ENCODE results near the gene SLC44A4. TPM values are rescaled to one million over a fixed set of nuclear protein-coding genes. Genes with fewer than 3 reads are reported as not detected.

SLC44A4 gene
- total and polyA plus RNA-seq, 9 of the 15 experiments (the other 6 are each of a cell fraction or from before 2014, with no cell fraction given): 7.9 to 18.6 (median 11.2) TPM

GRCh38 chr6:31827286-31828079, 51.3 kb downstream of the SLC44A4 start, which contains the start of gene HSPA1B (continued):
- peak; percentile 29; the same call in 1 of the 2 replicates for TF ChIP-seq ZBTB49 (CRISPR knock-in tag; IDR thresholded peaks at IDR 0.05; ENCODE audit: borderline replicate concordance)
- TF ChIP-seq ZBTB8A (IDR thresholded peaks at IDR 0.05; ENCODE audit: partially characterized antibody): no peak
- no peak for TF ChIP-seq CSDE1 (IDR thresholded peaks at IDR 0.05)
- no peak for TF ChIP-seq ZFP30 (CRISPR knock-in tag; IDR thresholded peaks at IDR 0.05; ENCODE audit: borderline replicate concordance)
- peak; percentile 89 for TF ChIP-seq ZNF165 (CRISPR knock-in tag; IDR thresholded peaks at IDR 0.05; ENCODE audit: borderline replicate concordance)
- no peak; the same call in 1 of the 2 replicates for TF ChIP-seq ZNF263 (CRISPR knock-in tag; IDR thresholded peaks at IDR 0.05; ENCODE audit: borderline replicate concordance)
- TF ChIP-seq ZNF280B (CRISPR knock-in tag; IDR thresholded peaks at IDR 0.05): no peak
- TF ChIP-seq MED1 (CRISPR knock-in tag; IDR thresholded peaks at IDR 0.05; ENCODE audit: borderline replicate concordance): no peak
- TF ChIP-seq ZNF695 (CRISPR knock-in tag; IDR thresholded peaks at IDR 0.05): peak; percentile 73; the same call in 1 of the 2 replicates
- TF ChIP-seq DPF2 (IDR thresholded peaks at IDR 0.05): no peak
- no peak for TF ChIP-seq ZNF584 (CRISPR knock-in tag; IDR thresholded peaks at IDR 0.05; ENCODE audit: low read depth)
- no peak for TF ChIP-seq TCF7L2 (IDR thresholded peaks at IDR 0.05; ENCODE audit: low read depth, low read length)
- TF ChIP-seq ZBTB43 (CRISPR knock-in tag; IDR thresholded peaks at IDR 0.05): peak; percentile 60; the same call in 1 of the 2 replicates
- no peak for TF ChIP-seq BRCA1 (IDR thresholded peaks at IDR 0.05)
- TF ChIP-seq BRCA1 (CRISPR knock-in tag; IDR thresholded peaks at IDR 0.05): no peak
- peak; percentile 55 for TF ChIP-seq ARHGAP35 (IDR thresholded peaks at IDR 0.05; ENCODE audit: partially characterized antibody)
- peak; percentile 62; the same call in 1 of the 2 replicates for TF ChIP-seq KLF6 (CRISPR knock-in tag; IDR thresholded peaks at IDR 0.05; ENCODE audit: borderline replicate concordance)
- TF ChIP-seq THRAP3 (IDR thresholded peaks at IDR 0.05; ENCODE audit: borderline replicate concordance): no peak
- no peak for TF ChIP-seq ZNF79 (CRISPR knock-in tag; IDR thresholded peaks at IDR 0.05; ENCODE audit: low read depth)
- TF ChIP-seq CHD1 (IDR thresholded peaks at IDR 0.05; ENCODE audit: low read length): peak; percentile 86
- no peak for TF ChIP-seq ZNF77 (CRISPR knock-in tag; IDR thresholded peaks at IDR 0.05)
- TF ChIP-seq ZNF146 (CRISPR knock-in tag; IDR thresholded peaks at IDR 0.05; ENCODE audit: unreplicated experiment): no peak
- peak; percentile 99 for TF ChIP-seq POLR2G (IDR thresholded peaks at IDR 0.05; ENCODE audit: low read depth, low read length)
- TF ChIP-seq GATA2 (CRISPR knock-in tag; IDR thresholded peaks at IDR 0.05): no peak
- no peak for TF ChIP-seq KDM1A (IDR thresholded peaks at IDR 0.05)
